Measurements from ENCODE around the gene CDHR5. TPM values are rescaled to one million over a fixed set of nuclear protein-coding genes. Genes with fewer than 3 reads are reported as not detected.
"Not testable (repeated sequence)": the region's sequence is repeated elsewhere in the genome, so short reads cannot be mapped to it uniquely, and the experiment has no call there.

CDHR5 gene
- total RNA-seq, 4 donors from 2014 or later = 0.26 to 0.55 (median 0.29) TPM; not detected in 1

- Histone ChIP-seq H3K27me3 (no peaks in the 10 kb centered on the region), H3K4me1 (no peaks in the 10 kb centered on the region), H3K27ac (no peak overlapping the region), H3K9me3 (no peaks in the 10 kb centered on the region), H3K36me3 (no peaks in the 10 kb centered on the region), H3K4me3 (no peak overlapping the region)
- no peak for TF ChIP-seq POLR2A (IDR thresholded peaks at IDR 0.05)
- TF ChIP-seq, protein P1, sequence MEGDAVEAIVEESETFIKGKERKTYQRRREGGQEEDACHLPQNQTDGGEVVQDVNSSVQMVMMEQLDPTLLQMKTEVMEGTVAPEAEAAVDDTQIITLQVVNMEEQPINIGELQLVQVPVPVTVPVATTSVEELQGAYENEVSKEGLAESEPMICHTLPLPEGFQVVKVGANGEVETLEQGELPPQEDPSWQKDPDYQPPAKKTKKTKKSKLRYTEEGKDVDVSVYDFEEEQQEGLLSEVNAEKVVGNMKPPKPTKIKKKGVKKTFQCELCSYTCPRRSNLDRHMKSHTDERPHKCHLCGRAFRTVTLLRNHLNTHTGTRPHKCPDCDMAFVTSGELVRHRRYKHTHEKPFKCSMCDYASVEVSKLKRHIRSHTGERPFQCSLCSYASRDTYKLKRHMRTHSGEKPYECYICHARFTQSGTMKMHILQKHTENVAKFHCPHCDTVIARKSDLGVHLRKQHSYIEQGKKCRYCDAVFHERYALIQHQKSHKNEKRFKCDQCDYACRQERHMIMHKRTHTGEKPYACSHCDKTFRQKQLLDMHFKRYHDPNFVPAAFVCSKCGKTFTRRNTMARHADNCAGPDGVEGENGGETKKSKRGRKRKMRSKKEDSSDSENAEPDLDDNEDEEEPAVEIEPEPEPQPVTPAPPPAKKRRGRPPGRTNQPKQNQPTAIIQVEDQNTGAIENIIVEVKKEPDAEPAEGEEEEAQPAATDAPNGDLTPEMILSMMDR (IDR thresholded peaks at IDR 0.05) = no peak
- intact Hi-C loops (cut with DNase I; ENCODE audit: low total_unique reads) = loop anchor here (5.0 kb wide), 1 partner anchor 63 kb away; no protein-coding TSS in a partner anchor
- DNase-seq = no peak
Measured at GRCh38 chr11:659532-660085, 34.9 kb upstream of the CDHR5 start.

DNA sequence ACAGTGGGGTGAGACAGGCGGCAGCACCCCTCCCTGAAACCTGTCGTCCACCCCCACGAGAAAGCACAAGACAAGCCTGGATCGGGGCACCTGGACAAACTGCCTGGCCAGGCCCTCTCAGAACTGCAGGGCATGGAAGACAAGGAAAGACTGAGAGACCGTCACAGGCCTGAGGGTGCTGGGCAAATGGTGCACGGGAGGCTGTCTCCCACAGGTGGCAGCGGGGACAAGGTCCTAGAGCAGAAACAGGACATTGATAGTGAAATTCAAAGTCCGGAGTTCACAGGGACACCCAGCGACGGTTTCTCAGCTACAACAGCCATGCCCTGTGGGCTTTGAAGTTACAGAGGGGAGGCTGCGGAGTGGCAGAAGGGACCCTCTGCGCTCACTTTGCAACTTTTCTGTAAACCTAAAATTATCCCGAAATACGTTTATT, 33.0 kb upstream of the CDHR5 start:
- DNase-seq = no peak
- Histone ChIP-seq H3K4me3 (no peak overlapping the region), H3K36me3 (no peaks in the 10 kb centered on the region), H3K27me3 (no peaks in the 10 kb centered on the region), H3K4me1 (no peaks in the 10 kb centered on the region), H3K27ac (no peak overlapping the region), H3K9me3 (no peaks in the 10 kb centered on the region)
- TF ChIP-seq, protein P1 (IDR thresholded peaks at IDR 0.05) = no peak
- no peak for TF ChIP-seq POLR2A (IDR thresholded peaks at IDR 0.05)
- intact Hi-C loops (cut with DNase I; ENCODE audit: low total_unique reads) = no loop called here

DNA sequence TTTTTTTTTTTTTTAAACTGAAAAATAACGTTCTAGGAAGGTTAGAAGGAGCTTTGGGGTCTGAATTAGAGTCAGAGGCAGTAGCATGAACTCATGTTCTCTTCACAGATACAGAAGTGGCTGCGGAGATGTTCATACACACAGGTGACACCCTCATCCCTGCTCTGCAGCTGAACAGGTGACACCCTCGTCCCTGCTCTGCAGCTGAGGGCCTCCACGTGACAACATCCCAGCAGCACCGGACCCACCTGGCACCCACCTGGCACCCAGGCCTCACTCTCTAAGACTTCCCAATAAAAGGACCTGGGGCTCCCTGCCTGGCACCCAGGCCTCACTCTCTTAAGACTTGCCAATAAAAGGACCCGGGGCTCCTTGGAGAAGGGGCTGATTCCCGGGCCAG, 32.1 kb upstream of the CDHR5 start:
- H3K4me1 ChIP-seq = no peaks in the 10 kb centered on the region
- H3K27me3 ChIP-seq = no peaks in the 10 kb centered on the region
- H3K9me3 ChIP-seq = no peaks in the 10 kb centered on the region
- no peak overlapping the region for H3K4me3 ChIP-seq
- TF ChIP-seq POLR2A (IDR thresholded peaks at IDR 0.05) = no peak
- TF ChIP-seq, protein P1 (IDR thresholded peaks at IDR 0.05) = no peak
- intact Hi-C loops (cut with DNase I; ENCODE audit: low total_unique reads) = no loop called here
- H3K27ac ChIP-seq = no peak overlapping the region
- DNase-seq = no peak
- H3K36me3 ChIP-seq = no peaks in the 10 kb centered on the region

GRCh38 chr11:656426-656825, 31.7 kb upstream of the CDHR5 start:
- no peak for DNase-seq
- Histone ChIP-seq H3K9me3 (no peaks in the 10 kb centered on the region), H3K4me1 (no peaks in the 10 kb centered on the region), H3K27ac (no peak overlapping the region), H3K36me3 (no peaks in the 10 kb centered on the region), H3K4me3 (no peak overlapping the region), H3K27me3 (no peaks in the 10 kb centered on the region)
- TF ChIP-seq POLR2A (IDR thresholded peaks at IDR 0.05) = no peak
- TF ChIP-seq, protein P1 (IDR thresholded peaks at IDR 0.05) = no peak
- intact Hi-C loops (cut with DNase I; ENCODE audit: low total_unique reads) = no loop called here

- DNase-seq = no peak
- intact Hi-C loops (cut with DNase I; ENCODE audit: low total_unique reads) = no loop called here
- no peaks in the 10 kb centered on the region for H3K27me3 ChIP-seq
- no peak overlapping the region for H3K27ac ChIP-seq
- H3K9me3 ChIP-seq = no peaks in the 10 kb centered on the region
- no peak for TF ChIP-seq POLR2A (IDR thresholded peaks at IDR 0.05)
- TF ChIP-seq, protein P1 (IDR thresholded peaks at IDR 0.05) = no peak
- no peaks in the 10 kb centered on the region for H3K36me3 ChIP-seq
- no peak overlapping the region for H3K4me3 ChIP-seq
- no peaks in the 10 kb centered on the region for H3K4me1 ChIP-seq
Measured at GRCh38 chr11:655036-655726, 30.4 kb upstream of the CDHR5 start.

DNA sequence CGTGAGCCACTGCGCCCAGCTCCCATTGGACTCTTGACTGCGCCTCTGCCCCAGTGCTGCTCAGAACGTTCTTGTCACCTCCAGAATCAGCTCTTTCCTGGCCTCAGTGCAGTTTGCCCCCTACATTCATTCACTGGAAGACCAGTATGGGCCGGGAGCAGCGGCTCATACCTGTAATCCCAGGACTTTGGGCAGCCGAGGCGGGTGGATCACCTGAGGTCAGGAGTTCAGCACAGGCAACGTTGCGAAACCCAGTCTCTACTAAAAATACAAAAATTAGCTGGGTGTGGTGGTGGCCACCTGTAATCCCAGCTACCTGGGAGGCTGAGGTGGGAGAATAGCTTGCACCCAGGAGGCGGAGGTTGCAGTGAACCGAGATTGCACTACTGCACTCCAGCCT, 29.7 kb upstream of the CDHR5 start:
- intact Hi-C loops (cut with DNase I; ENCODE audit: low total_unique reads); H3K36me3 ChIP-seq; DNase-seq; H3K27ac ChIP-seq; H3K27me3 ChIP-seq; H3K9me3 ChIP-seq; H3K4me1 ChIP-seq; H3K4me3 ChIP-seq: not testable (repeated sequence)
